B cell (primary cell): Measurements from ENCODE around the gene PRRT4. TPM values are rescaled to one million over a fixed set of nuclear protein-coding genes. Genes with fewer than 3 reads are reported as not detected.

ENCODE experiments used
- ATAC-seq: fragments of 200-7000 bp; cut with Tn5 transposase; one replicate; pipeline ENCODE4 v1.10.0; 2021; ENCODE audit warnings: low read depth, mild to moderate bottlenecking, moderate number of reproducible peaks, moderate library complexity
- CTCF ChIA-PET: fragments of 350-600 bp; sonication (Branson Sonifier 250); formaldehyde crosslinking; loops from one replicate; lab custom pipeline; 2021; ENCODE audit warnings: antibody characterized with exemption, inconsistent platforms; lab: Charles Lee
- POLR2A ChIA-PET: fragments of 350-600 bp; sonication (Branson Sonifier 250); formaldehyde crosslinking; loops from one replicate; lab custom pipeline; 2021; ENCODE audit warnings: antibody characterized with exemption; lab: Charles Lee
- DNase-seq: peaks from one replicate; pipeline ENCODE4 v3.0.0; 2013
- H2AFZ ChIP-seq: 2 replicates; pipeline ENCODE4 v1.6.1; 2012; ENCODE audit warnings: mild to moderate bottlenecking, low read depth, low read length; ENCODE audit not compliant: insufficient read depth, poor library complexity, severe bottlenecking
- H3K27ac ChIP-seq, 2 donors: 1 replicate in 1 of 2; 2 replicates in 1 of 2; pipeline ENCODE4 v1.5.1; 2012 to 2013; ENCODE audit warnings: low read length in 2 of 2, mild to moderate bottlenecking in 2 of 2, moderate library complexity in 1 of 2
- H3K27me3 ChIP-seq, 4 experiments: fragments of 200-600 bp in 1 of 4; sonication (generic) in 1 of 4; replicated peaks in 1 of 4; 1 replicate in 2 of 4; 2 replicates in 2 of 4; pipeline versions ENCODE4 v1.6.1 to v1.7.0; 2013 to 2016; ENCODE audit warnings: low read length in 3 of 4, mild to moderate bottlenecking in 2 of 4, mixed read lengths in 1 of 4, moderate library complexity in 1 of 4; ENCODE audit not compliant: insufficient read depth in 4 of 4, control insufficient read depth in 3 of 4; ENCODE audit errors: control extremely low read depth in 1 of 4
- H3K36me3 ChIP-seq, 2 experiments: replicated peaks in 1 of 2; 1 replicate in 1 of 2; 2 replicates in 1 of 2; pipeline versions ENCODE4 v1.6.1 to v1.7.1; 2013; ENCODE audit warnings: low read length in 1 of 2; ENCODE audit not compliant: insufficient read depth in 2 of 2, control insufficient read depth in 1 of 2; ENCODE audit errors: control extremely low read depth in 1 of 2, extremely low read depth in 1 of 2
- H3K4me1 ChIP-seq, 2 donors: fragments of 200-600 bp in 1 of 2; sonication (generic) in 1 of 2; 1 replicate in 1 of 2; 2 replicates in 1 of 2; pipeline versions ENCODE4 v1.5.1 to v1.6.1; 2013 to 2017; ENCODE audit warnings: low read length in 2 of 2; ENCODE audit not compliant: control insufficient read depth in 2 of 2, insufficient read depth in 2 of 2
- H3K4me2 ChIP-seq: replicated peaks from 2 replicates; pipeline ENCODE3; 2012; ENCODE audit warnings: mild to moderate bottlenecking, low read depth, low read length; ENCODE audit not compliant: poor library complexity, severe bottlenecking
- H3K4me3 ChIP-seq, 5 experiments: fragments of 200-600 bp in 1 of 5; sonication (generic) in 1 of 5; 1 replicate in 3 of 5; 2 replicates in 2 of 5; pipeline versions ENCODE4 v1.5.1 to v1.7.0; 2011 to 2016; ENCODE audit warnings: low read length in 4 of 5, mild to moderate bottlenecking in 4 of 5, low read depth in 2 of 5, control low read depth in 1 of 5, moderate library complexity in 1 of 5; ENCODE audit not compliant: insufficient read depth in 1 of 5; ENCODE audit errors: control extremely low read depth in 1 of 5, extremely low read depth in 1 of 5
- H3K79me2 ChIP-seq: fragments of 200-600 bp; sonication (generic); one replicate; pipeline ENCODE4 v1.6.0; 2016; ENCODE audit warnings: low read length; ENCODE audit not compliant: control insufficient read depth, insufficient read depth
- H3K9ac ChIP-seq: fragments of 200-600 bp; sonication (generic); 2 replicates; pipeline ENCODE4 v1.6.1; 2017; ENCODE audit warnings: mild to moderate bottlenecking, low read length, moderate library complexity
- H3K9me3 ChIP-seq, 3 donors: one replicate each; pipeline versions ENCODE4 v1.6.1 to v1.7.1; 2013; ENCODE audit warnings: low read length in 2 of 3; ENCODE audit not compliant: control insufficient read depth in 2 of 3, insufficient read depth in 1 of 3; ENCODE audit errors: control extremely low read depth in 1 of 3
- H4K20me1 ChIP-seq: 2 replicates; pipeline ENCODE4 v1.6.0; 2012; ENCODE audit warnings: mild to moderate bottlenecking, low read length; ENCODE audit not compliant: insufficient read depth, control insufficient read depth, poor library complexity, severe bottlenecking
- H3K27ac Mint-ChIP-seq: one replicate; pipeline ENCODE4 v1.8.0; 2021; ENCODE audit warnings: mixed read lengths
- H3K27me3 Mint-ChIP-seq: one replicate; pipeline ENCODE4 v1.8.0; 2021; ENCODE audit warnings: mixed read lengths
- H3K4me1 Mint-ChIP-seq: one replicate; pipeline ENCODE4 v1.8.0; 2021; ENCODE audit warnings: mixed read lengths
- H3K4me3 Mint-ChIP-seq: one replicate; pipeline ENCODE4 v1.8.0; 2021; ENCODE audit warnings: mixed read lengths
- H3K9me3 Mint-ChIP-seq: one replicate; pipeline ENCODE4 v1.8.0; 2022; ENCODE audit warnings: mixed read lengths; ENCODE audit not compliant: insufficient read depth
- CTCF ChIP-seq: fragments of 200-600 bp; IDR thresholded peaks from one replicate; pipeline ENCODE4 v1.8.0; 2022; ENCODE audit warnings: antibody characterized with exemption, mild to moderate bottlenecking
- EZH2 ChIP-seq: IDR thresholded peaks from 2 replicates; pipeline ENCODE4 v1.6.1; 2012; ENCODE audit warnings: borderline replicate concordance, low read depth, mild to moderate bottlenecking, moderate library complexity, low read length; ENCODE audit not compliant: insufficient read depth, poor library complexity, severe bottlenecking
- WGBS: methylation state at CpG from one replicate; pipeline ENCODE4 v1.1.5; 2013; ENCODE audit warnings: missing lambda C conversion rate; ENCODE audit not compliant: insufficient coverage; 5-methylcytosine and 5-hydroxymethylcytosine counted together
- intact Hi-C: fragments of 100-400 bp; cut with micrococcal nuclease; formaldehyde crosslinking; loops from one replicate; pipeline ENCODE4 v1.10.0; 2022
- polyA plus RNA-seq: library from polyadenylated mRNA; depleted of rRNA; stranded (reverse); fragments of >200 nt; gene quantifications from 2 replicates; pipeline ENCODE4 v1.2.3, GENCODE V29; 2012
- total RNA-seq, 2 donors: library from RNA; stranded (reverse); fragments of 120-200 nt in 1 of 2; gene quantifications; 1 replicate in 1 of 2; 2 replicates in 1 of 2; pipeline versions ENCODE4 v1.2.3 to v1.2.4, GENCODE V29; 2013 to 2022

Gene PRRT4
- total and polyA plus RNA-seq, 2 donors (not counting 1 experiment from before 2014, with no cell fraction given): 0.04 to 0.20 TPM

DNA sequence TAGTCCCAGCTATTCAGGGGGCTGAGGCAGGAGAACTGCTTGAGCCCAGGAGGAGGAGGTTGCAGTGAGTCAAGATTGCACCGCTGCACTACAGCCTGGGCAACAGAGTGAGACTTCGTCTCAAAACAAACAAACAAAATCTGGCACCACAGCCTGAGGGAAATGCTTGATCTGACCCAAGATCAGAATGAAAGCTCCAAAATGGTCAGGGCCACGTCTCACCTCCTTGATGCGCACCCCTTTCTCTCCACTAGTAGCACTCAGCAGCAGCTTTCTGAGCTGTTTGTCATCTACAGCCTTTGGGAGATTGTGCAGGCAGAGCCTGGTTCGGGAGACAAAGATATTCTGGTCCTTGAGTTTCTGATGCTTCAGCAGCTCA lies 40.5 kb downstream of the PRRT4 start:
- no peaks in the 10 kb centered on the region for H3K9me3 ChIP-seq
- Mint-ChIP-seq H3K27me3 (no peaks in the 10 kb centered on the region), H3K27ac (no peak overlapping the region), H3K4me1 (no peaks in the 10 kb centered on the region), H3K9me3 (no peaks in the 10 kb centered on the region), H3K4me3 (no peak overlapping the region)
- H3K4me3 ChIP-seq: no peak overlapping the region
- DNase-seq (no peak), ATAC-seq (no peak)
- WGBS: 87% methylated on average over 5 of the region's 5 CpGs
- intact Hi-C loops: loop anchor here (5.0 kb wide), 1 partner anchor 614 kb away; no protein-coding TSS in a partner anchor
- CTCF ChIA-PET: no interaction called here
- H3K4me2 ChIP-seq: no peak overlapping the region
- POLR2A ChIA-PET: no interaction called here
- H3K4me1 ChIP-seq: no peaks in the 10 kb centered on the region
- H3K9ac ChIP-seq: no peak overlapping the region
- no peaks in the 10 kb centered on the region for H3K27me3 ChIP-seq
- no peaks in the 10 kb centered on the region for H4K20me1 ChIP-seq
- no peak overlapping the region for H2AFZ ChIP-seq
- H3K27ac ChIP-seq: no peak overlapping the region
- TF ChIP-seq CTCF (no peak), EZH2 (no peak)
- no peaks in the 10 kb centered on the region for H3K79me2 ChIP-seq
- peaks cover 22 to 74% of the 10 kb centered on the region in 2 experiments for H3K36me3 ChIP-seq

- Histone ChIP-seq H3K36me3 (peaks cover 20 to 70% of the 10 kb centered on the region in 2 experiments), H3K4me3 (no peak overlapping the region), H3K4me2 (no peak overlapping the region), H3K27me3 (no peaks in the 10 kb centered on the region), H3K4me1 (no peaks in the 10 kb centered on the region), H3K9ac (no peak overlapping the region), H4K20me1 (no peaks in the 10 kb centered on the region), H3K79me2 (no peaks in the 10 kb centered on the region), H2AFZ (no peak overlapping the region), H3K27ac (no peak overlapping the region), H3K9me3 (no peaks in the 10 kb centered on the region)
- no peaks in the 10 kb centered on the region for H3K9me3 Mint-ChIP-seq
- ChIA-PET POLR2A (interaction anchor here (0.7 kb wide), 1 partner anchor 1188 kb away, joined by 5 read pairs; no protein-coding TSS in a partner anchor), CTCF (no interaction called here)
- H3K27me3 Mint-ChIP-seq: no peaks in the 10 kb centered on the region
- TF ChIP-seq EZH2 (no peak), CTCF (no peak)
- no peaks in the 10 kb centered on the region for H3K4me1 Mint-ChIP-seq
- no CpG with 5 or more reads among the region's 5 CpGs for WGBS
- no peak overlapping the region for H3K27ac Mint-ChIP-seq
- no peak overlapping the region for H3K4me3 Mint-ChIP-seq
- ATAC-seq (no peak), DNase-seq (no peak)
- intact Hi-C loops: no loop called here
Observed at GRCh38 chr7:128318691-128319090, 42.8 kb downstream of the PRRT4 start.
